Retinal pigment epithelial cell (primary cell): Measurements from ENCODE around the gene PLCL2.

Source experiments
- DNase-seq: peaks from one replicate; pipeline ENCODE4 v3.0.0-alpha.2; 2010; ENCODE audit warnings: low read depth
- H3K4me3 ChIP-seq: 2 replicates; pipeline ENCODE4 v1.5.1; 2011; ENCODE audit warnings: mild to moderate bottlenecking, low read length, control low read depth, moderate library complexity
- CTCF ChIP-seq: conservative IDR thresholded peaks from 2 replicates; pipeline ENCODE4 v1.5.1; 2011; ENCODE audit warnings: low read depth, low read length, control low read depth, inconsistent platforms

Gene PLCL2

GRCh38 chr3:16865335-16865734 lies 19.4 kb upstream of the PLCL2 start:
- TF ChIP-seq CTCF, result no peak
- DNase-seq, result no peak
- H3K4me3 ChIP-seq, result no peak overlapping the region

GRCh38 chr3:16866571-16866970 lies 18.2 kb upstream of the PLCL2 start:
- no peak overlapping the region for H3K4me3 ChIP-seq
- TF ChIP-seq CTCF, result no peak
- no peak for DNase-seq

GRCh38 chr3:16868513-16868912 lies 16.2 kb upstream of the PLCL2 start:
- DNase-seq, result no peak
- no peak overlapping the region for H3K4me3 ChIP-seq
- no peak for TF ChIP-seq CTCF

- no peak for DNase-seq
- no peak overlapping the region for H3K4me3 ChIP-seq
- TF ChIP-seq CTCF, result no peak
These were observed 15.3 kb upstream of the PLCL2 start for GRCh38 chr3:16869261-16870005.

- no peak overlapping the region for H3K4me3 ChIP-seq
- DNase-seq, result no peak
- TF ChIP-seq CTCF, result no peak
These were observed 12.6 kb upstream of the PLCL2 start for GRCh38 chr3:16871915-16872842.

GRCh38 chr3:16873872-16874271 lies 10.9 kb upstream of the PLCL2 start:
- no peak for DNase-seq
- no peak overlapping the region for H3K4me3 ChIP-seq
- no peak for TF ChIP-seq CTCF
